Kasumi-1 (cell line): ENCODE measurements around the gene SPOCK1.

Source experiments
- DNase-seq, 2 experiments: peaks; one replicate each; lab custom pipeline; 2025; lab: John Stamatoyannopoulos, UW

The SPOCK1 gene

DNA sequence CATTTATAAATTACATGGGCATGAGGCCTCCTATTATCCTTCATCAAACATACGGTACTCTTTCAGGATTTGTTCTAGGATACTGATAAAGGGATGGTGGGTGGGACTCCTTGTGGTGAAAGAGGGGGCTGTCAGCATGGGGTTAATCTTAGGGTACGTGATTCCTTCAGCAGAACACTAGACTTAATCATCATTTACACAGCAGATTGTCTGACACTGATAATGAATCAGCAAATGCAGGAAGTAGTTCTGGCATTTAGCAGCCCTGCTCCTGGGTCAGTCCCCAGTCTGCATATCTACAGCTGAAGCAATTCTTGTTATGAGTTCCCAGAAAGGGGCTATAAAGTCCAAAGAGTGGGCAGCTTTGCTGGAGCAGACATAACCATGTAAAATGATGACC is 384.6 kb downstream of the SPOCK1 start:
- no peak for DNase-seq

GRCh38 chr5:137113939-137114338 is 385.2 kb downstream of the SPOCK1 start:
- no peak for DNase-seq

GRCh38 chr5:137113161-137113560 is 386.0 kb downstream of the SPOCK1 start:
- no peak for DNase-seq

DNA sequence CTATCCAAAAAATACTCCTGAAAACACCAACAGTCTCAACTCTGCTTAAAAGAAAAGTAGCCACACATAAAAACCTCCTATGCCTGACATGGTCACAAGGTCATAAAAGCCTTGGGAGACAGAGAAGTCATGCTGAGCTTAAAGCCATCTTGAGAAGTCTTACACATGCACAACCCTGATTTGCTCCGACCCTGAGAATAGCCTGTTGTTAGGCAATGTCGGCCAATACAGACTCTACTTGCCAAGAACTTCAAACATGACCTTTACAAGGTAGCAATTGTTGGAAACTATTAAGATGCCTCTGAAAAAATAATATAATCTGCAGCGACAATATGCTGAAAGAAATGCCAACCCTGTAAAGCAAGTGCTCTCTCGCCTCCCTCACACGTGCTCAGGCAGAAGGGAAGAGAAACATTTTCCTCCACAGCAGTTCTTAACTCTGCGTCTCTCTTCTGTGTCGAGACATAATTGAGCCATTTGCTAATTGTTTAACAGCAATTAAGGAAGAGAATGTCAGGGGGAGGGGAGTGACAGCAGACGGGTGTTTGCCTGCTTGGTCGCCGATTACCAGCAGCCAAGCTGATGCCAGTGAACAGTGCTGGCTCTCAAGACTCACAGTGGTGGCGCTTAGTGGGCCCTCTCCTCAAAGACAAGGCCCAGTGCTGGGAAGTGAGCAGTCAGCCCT is 393.6 kb downstream of the SPOCK1 start:
- DNase-seq = no peak

DNA sequence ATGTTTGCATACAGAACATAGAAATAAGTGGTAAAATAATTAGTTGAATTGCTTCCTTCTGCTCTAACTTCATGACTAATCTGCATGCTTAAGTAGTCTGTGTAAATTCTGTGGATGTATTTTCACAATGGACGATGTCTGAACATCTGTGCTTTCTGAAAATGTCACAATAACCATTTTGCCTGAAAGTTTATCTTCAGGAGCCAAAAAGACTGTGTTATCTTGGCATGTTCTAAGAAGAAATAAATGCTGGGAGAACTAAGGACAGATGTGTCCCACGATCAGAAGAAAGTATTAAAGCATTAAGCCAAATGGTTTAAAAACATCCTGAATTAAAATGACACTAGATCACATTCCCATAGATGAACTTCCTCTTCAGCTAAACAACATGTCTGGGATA is 397.6 kb downstream of the SPOCK1 start:
- no peak for DNase-seq

GRCh38 chr5:137099651-137100050 is 399.5 kb downstream of the SPOCK1 start:
- DNase-seq = no peak

DNA sequence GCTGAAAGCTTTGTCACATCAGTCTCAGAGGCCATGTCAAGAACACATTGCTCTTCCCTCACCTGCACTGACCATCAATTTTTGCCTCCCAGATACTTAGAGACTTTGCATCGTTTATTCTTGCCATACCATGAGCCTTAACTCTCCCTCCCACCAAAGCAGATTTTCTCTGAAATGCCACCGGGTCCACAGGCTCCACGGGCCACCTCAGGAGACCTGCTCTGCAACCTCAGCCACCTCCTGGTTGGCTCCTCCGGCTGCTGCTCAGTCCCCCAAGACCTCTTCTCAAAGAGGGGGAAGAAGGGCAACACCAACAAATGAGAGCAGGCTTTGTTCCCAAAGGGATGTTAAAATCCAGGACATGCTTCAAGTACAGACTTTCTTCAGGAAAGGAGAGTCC is 400.5 kb downstream of the SPOCK1 start:
- DNase-seq = no peak

DNA sequence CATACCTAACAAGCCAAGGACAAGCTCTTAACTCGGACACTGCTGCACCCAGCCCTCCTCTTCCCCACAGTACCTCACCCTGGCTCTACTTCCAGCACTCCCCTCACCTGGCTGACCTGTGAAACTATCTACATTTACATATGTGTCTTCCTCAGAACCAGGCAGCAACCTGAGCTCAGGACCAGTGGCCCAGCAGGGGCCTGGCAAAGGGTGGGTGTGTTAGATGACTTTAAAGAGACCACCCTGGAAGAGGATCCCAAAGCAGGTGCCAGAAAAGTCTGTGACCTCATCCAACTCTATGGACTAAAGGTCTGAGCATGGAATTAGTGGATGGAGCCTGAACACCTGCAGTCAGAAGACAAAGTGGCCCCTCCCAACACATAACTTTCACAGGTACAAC is 400.9 kb downstream of the SPOCK1 start:
- DNase-seq = no peak

DNA sequence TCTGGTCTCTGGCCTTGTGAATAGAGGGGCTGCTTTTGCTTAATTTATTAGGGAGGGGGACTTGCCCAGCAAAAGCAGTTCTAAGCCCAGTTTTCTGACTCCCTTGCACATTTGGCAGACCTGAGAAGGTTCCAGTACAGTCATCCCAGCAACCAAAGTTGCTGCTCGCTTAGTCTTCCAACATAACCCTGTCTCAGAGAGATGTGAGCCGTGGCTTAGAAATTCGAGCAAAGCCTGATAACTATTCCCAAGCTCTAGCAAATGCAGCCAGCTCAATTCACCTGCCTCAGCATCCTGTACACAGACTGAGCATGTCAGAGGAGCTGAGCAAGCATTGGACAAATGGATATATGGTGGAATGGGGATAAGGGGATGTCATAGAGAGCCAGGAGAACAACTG is 401.9 kb downstream of the SPOCK1 start:
- no peak for DNase-seq

- DNase-seq = no peak
These were observed 402.7 kb downstream of the SPOCK1 start for GRCh38 chr5:137096149-137097103.

DNA sequence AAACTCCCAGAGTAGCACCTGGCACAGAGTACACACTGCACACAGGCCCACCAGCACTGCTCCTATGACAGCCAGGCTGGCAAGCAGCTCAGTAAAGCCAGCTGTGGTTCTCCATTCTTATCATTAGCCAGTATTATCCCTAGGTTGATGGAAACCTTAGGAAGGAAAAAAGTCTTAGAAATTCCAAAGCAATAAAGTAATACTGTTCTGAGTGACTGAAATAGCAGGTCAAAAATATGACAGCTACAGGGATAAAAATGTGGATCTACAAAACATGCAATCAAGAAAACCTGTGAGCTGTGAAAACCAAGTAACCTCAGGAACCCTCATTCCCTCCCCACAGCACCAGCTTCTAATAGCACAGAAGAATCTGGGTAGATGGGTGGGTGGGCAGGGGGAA is 403.5 kb downstream of the SPOCK1 start:
- DNase-seq = no peak

- no peak for DNase-seq
These were observed 406.3 kb downstream of the SPOCK1 start for GRCh38 chr5:137092831-137093230.

- DNase-seq = no peak
These were observed 407.7 kb downstream of the SPOCK1 start for GRCh38 chr5:137091472-137091871.

DNA sequence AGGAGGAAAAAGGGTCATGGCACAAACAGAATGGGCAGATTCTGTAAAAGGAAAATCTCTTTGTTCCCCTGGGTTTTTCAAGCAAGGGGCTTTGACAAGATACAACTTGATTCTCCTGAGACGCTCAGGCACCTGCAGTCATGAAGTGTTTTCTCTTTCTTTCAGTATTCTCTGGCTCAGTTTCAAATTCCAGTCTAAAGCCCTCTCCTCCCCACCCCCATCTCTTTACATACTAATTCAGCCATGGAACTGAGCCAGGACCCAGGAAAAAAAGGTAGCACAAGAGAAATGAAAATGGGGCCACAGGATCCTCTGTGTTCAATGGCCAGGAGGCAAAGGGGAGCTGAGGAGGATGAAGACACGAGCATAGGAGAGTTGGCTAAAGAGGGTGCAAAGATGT is 408.4 kb downstream of the SPOCK1 start:
- no peak for DNase-seq

- DNase-seq = no peak
These were observed 409.0 kb downstream of the SPOCK1 start for GRCh38 chr5:137090151-137090550.

GRCh38 chr5:137088175-137088574 is 411.0 kb downstream of the SPOCK1 start:
- DNase-seq = no peak

DNA sequence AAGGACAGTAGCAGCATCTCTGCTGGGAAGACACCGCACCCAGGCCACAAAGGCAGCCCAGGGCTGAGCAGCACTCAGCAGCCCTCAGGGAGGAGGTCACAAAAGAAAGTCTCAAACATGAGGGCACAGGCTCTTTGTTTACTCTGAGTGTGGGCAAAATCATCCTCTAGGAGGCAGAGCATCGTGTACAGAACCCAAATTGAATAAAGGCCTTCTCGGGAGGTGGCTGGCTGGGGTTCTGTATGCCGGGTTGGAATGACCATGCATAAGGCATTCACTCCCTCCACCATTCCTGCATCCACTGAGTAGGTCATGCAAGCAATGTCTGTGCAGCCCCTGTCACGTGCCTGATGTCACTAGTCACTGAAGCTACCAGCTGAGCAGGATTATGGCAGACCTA is 412.8 kb downstream of the SPOCK1 start:
- DNase-seq = no peak

GRCh38 chr5:137085206-137085605 is 413.9 kb downstream of the SPOCK1 start:
- no peak for DNase-seq

- no peak for DNase-seq
These were observed 415.1 kb downstream of the SPOCK1 start for GRCh38 chr5:137084016-137084415.

DNA sequence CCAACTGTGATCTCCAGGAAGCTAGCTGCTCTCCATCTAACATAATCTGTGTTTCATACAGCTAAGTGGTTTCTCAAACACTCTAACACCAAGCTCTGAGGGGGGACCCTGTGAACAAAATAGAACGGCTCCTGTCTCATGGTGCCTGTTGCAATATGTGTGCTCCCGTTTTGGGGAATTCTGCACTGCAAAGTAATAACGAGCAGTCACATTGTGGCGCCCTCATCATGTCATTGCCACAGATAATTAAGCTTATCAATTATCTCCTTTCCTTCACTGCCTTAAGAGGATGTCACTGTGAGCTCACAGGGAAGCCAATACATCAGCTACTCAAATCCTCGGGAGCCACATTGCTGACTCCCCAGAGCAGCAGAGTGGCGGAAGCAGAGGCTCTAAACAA is 416.2 kb downstream of the SPOCK1 start:
- no peak for DNase-seq

DNA sequence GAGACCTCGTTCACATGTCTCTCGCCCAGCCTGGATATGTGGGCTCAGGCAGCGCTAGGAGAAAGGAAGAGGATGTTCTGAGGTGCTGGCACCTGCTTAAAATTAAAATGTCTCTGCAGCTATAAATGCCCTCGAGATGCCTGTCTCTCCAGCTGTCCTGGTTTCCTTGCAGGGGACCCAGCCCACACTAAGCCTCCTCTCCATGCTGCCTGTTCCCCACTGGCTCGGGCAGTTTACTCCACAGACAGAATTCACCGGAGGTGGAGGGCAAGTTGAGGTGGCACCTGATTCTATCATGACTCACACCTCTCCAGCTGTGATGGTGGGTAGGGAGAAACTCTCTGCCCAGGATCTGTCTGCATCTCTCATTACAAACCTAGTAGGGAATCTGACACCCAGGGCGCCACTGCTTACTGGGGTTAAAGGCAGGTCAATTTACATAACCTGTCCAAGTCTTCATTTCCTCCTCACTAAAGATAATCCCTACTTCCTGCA is 420.9 kb downstream of the SPOCK1 start:
- DNase-seq = no peak

DNA sequence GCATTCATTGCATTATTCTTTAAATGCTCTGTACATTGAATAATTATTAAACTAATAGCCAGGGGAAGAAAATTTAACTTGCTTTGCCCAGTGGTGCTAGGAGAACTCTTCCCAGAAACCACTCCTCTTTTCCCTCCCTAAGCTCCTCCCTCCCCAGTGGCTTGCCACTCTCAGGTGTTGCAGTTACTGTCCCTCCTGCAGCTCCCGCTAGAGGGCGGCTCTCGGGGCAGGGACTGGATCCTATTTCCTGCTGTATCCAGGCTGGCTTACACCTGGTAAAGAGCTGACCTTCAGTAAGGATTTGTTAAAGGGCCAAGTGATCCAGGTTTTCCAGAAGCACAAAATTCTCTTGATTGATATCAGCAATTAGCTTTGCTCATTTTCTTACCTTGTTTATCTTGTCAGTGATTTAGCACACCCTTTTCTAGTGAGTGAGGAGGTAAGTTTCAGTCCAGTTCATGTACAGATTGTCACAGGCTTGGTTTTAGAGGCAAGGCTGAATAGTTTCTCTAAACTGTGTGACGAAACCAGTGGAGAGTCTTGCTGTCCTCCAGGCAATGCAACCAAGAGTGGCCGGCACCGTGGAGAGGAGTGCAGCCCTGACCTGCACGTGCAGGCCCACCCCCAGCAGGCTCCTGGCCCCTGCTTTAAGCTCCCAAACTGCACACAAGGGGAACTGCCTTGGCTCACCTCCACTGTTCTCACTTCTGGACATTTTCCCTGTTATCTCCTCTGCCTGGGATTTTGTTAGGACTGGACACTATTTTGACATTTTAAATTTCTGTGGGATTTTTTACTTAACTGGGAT is 423.8 kb downstream of the SPOCK1 start:
- DNase-seq = peak in 1 of 2 experiments; percentile 1
